ENCODE measurements around the gene TNPO3. TPM values are rescaled to one million over a fixed set of nuclear protein-coding genes. Genes with fewer than 3 reads are reported as not detected.
"Not testable (repeated sequence)": the region's sequence is repeated elsewhere in the genome, so short reads cannot be mapped to it uniquely, and the experiment has no call there.

TNPO3 gene
- total and polyA plus RNA-seq, 9 donors = 24.9 to 32.7 (median 29.9) TPM

- WGBS (ENCODE audit: insufficient coverage) = 13% methylated on average over 65 of the region's 69 CpGs
- Histone ChIP-seq H3K27ac (ENCODE audit: low read length) (no peak overlapping the region), H3K4me3 (ENCODE audit: low read length) (no peak overlapping the region), H3K4me1 (ENCODE audit: control insufficient read depth, insufficient read depth, low read length) (peaks cover 17% of the 10 kb centered on the region), H3K27me3 (ENCODE audit: control insufficient read depth, insufficient read depth, low read length) (peaks cover 77% of the 10 kb centered on the region), H3K36me3 (ENCODE audit: control insufficient read depth, insufficient read depth, low read length) (no peaks in the 10 kb centered on the region), H3K9me3 (replicated peaks; ENCODE audit: control insufficient read depth, low read depth, low read length) (no peaks in the 10 kb centered on the region)
- DNase-seq = no peak
Observed at GRCh38 chr7:128915841-128916642, 138.9 kb downstream of the TNPO3 start.

GRCh38 chr7:128915271-128915819, 139.6 kb downstream of the TNPO3 start:
- no peaks in the 10 kb centered on the region for H3K36me3 ChIP-seq (ENCODE audit: control insufficient read depth, insufficient read depth, low read length)
- H3K4me3 ChIP-seq (ENCODE audit: low read length) = no peak overlapping the region
- no peaks in the 10 kb centered on the region for H3K9me3 ChIP-seq (replicated peaks; ENCODE audit: control insufficient read depth, low read depth, low read length)
- peaks cover 15% of the 10 kb centered on the region for H3K4me1 ChIP-seq (ENCODE audit: control insufficient read depth, insufficient read depth, low read length)
- no peak for DNase-seq
- no peak overlapping the region for H3K27ac ChIP-seq (ENCODE audit: low read length)
- WGBS (ENCODE audit: insufficient coverage) = under 1% methylated on average over 23 of the region's 34 CpGs
- peaks cover 76% of the 10 kb centered on the region for H3K27me3 ChIP-seq (ENCODE audit: control insufficient read depth, insufficient read depth, low read length)

- Histone ChIP-seq H3K4me3 (ENCODE audit: low read length) (no peak overlapping the region), H3K27me3 (ENCODE audit: control insufficient read depth, insufficient read depth, low read length) (peaks cover 77% of the 10 kb centered on the region), H3K9me3 (replicated peaks; ENCODE audit: control insufficient read depth, low read depth, low read length) (no peaks in the 10 kb centered on the region), H3K36me3 (ENCODE audit: control insufficient read depth, insufficient read depth, low read length) (no peaks in the 10 kb centered on the region), H3K27ac (ENCODE audit: low read length) (no peak overlapping the region), H3K4me1 (ENCODE audit: control insufficient read depth, insufficient read depth, low read length) (peaks cover 21% of the 10 kb centered on the region)
- WGBS (ENCODE audit: insufficient coverage) = 32% methylated on average over 7 of the region's 11 CpGs
- no peak for DNase-seq
Observed at GRCh38 chr7:128914566-128915151, 140.3 kb downstream of the TNPO3 start.

GRCh38 chr7:128913870-128914565, 140.9 kb downstream of the TNPO3 start:
- Histone ChIP-seq H3K27me3 (ENCODE audit: control insufficient read depth, insufficient read depth, low read length) (peaks cover 79% of the 10 kb centered on the region), H3K27ac (ENCODE audit: low read length) (no peak overlapping the region), H3K4me1 (ENCODE audit: control insufficient read depth, insufficient read depth, low read length) (peaks cover 24% of the 10 kb centered on the region), H3K9me3 (replicated peaks; ENCODE audit: control insufficient read depth, low read depth, low read length) (no peaks in the 10 kb centered on the region), H3K36me3 (ENCODE audit: control insufficient read depth, insufficient read depth, low read length) (no peaks in the 10 kb centered on the region), H3K4me3 (ENCODE audit: low read length) (no peak overlapping the region)
- DNase-seq = no peak
- WGBS (ENCODE audit: insufficient coverage) = 89% methylated on average over 10 of the region's 10 CpGs

- H3K9me3 ChIP-seq (replicated peaks; ENCODE audit: control insufficient read depth, low read depth, low read length); H3K36me3 ChIP-seq (ENCODE audit: control insufficient read depth, insufficient read depth, low read length); H3K4me3 ChIP-seq (ENCODE audit: low read length); H3K27ac ChIP-seq (ENCODE audit: low read length); DNase-seq: not testable (repeated sequence)
- Histone ChIP-seq H3K4me1 (ENCODE audit: control insufficient read depth, insufficient read depth, low read length) (peaks cover 24% of the 10 kb centered on the region), H3K27me3 (ENCODE audit: control insufficient read depth, insufficient read depth, low read length) (peaks cover 79% of the 10 kb centered on the region)
- 73% methylated on average over 2 of the region's 20 CpGs for WGBS (ENCODE audit: insufficient coverage)
Observed at GRCh38 chr7:128912709-128913495, 142.0 kb downstream of the TNPO3 start.

- peaks cover 79% of the 10 kb centered on the region for H3K27me3 ChIP-seq (ENCODE audit: control insufficient read depth, insufficient read depth, low read length)
- no peaks in the 10 kb centered on the region for H3K36me3 ChIP-seq (ENCODE audit: control insufficient read depth, insufficient read depth, low read length)
- no peak overlapping the region for H3K27ac ChIP-seq (ENCODE audit: low read length)
- peaks cover 24% of the 10 kb centered on the region for H3K4me1 ChIP-seq (ENCODE audit: control insufficient read depth, insufficient read depth, low read length)
- no peak overlapping the region for H3K4me3 ChIP-seq (ENCODE audit: low read length)
- H3K9me3 ChIP-seq (replicated peaks; ENCODE audit: control insufficient read depth, low read depth, low read length) = no peaks in the 10 kb centered on the region
- no peak for DNase-seq
- 90% methylated on average over 2 of the region's 3 CpGs for WGBS (ENCODE audit: insufficient coverage)
Observed at GRCh38 chr7:128912281-128912680, 142.6 kb downstream of the TNPO3 start.

- no peaks in the 10 kb centered on the region for H3K9me3 ChIP-seq (replicated peaks; ENCODE audit: control insufficient read depth, low read depth, low read length)
- H3K27ac ChIP-seq (ENCODE audit: low read length) = peak overlapping the region; percentile 57
- no peak overlapping the region for H3K4me3 ChIP-seq (ENCODE audit: low read length)
- peaks cover 72% of the 10 kb centered on the region for H3K27me3 ChIP-seq (ENCODE audit: control insufficient read depth, insufficient read depth, low read length)
- H3K36me3 ChIP-seq (ENCODE audit: control insufficient read depth, insufficient read depth, low read length) = no peaks in the 10 kb centered on the region
- 29% methylated on average over 4 of the region's 8 CpGs for WGBS (ENCODE audit: insufficient coverage)
- peaks cover 24% of the 10 kb centered on the region for H3K4me1 ChIP-seq (ENCODE audit: control insufficient read depth, insufficient read depth, low read length)
- peak; percentile 83 for DNase-seq
Observed at GRCh38 chr7:128911423-128912031, 143.4 kb downstream of the TNPO3 start.

- WGBS (ENCODE audit: insufficient coverage) = 6% methylated on average over 31 of the region's 34 CpGs
- peak; percentile 28 for DNase-seq
- peak within 1 kb of the TSS; percentile 28 for H3K4me3 ChIP-seq (ENCODE audit: low read length)
- no peaks in the 10 kb centered on the region for H3K9me3 ChIP-seq (replicated peaks; ENCODE audit: control insufficient read depth, low read depth, low read length)
- no peaks in the 10 kb centered on the region for H3K36me3 ChIP-seq (ENCODE audit: control insufficient read depth, insufficient read depth, low read length)
- peaks cover 65% of the 10 kb centered on the region for H3K27me3 ChIP-seq (ENCODE audit: control insufficient read depth, insufficient read depth, low read length)
- H3K4me1 ChIP-seq (ENCODE audit: control insufficient read depth, insufficient read depth, low read length) = peaks cover 23% of the 10 kb centered on the region
- peak within 1 kb of the TSS; percentile 57 for H3K27ac ChIP-seq (ENCODE audit: low read length)
Observed at GRCh38 chr7:128910569-128910945, 144.4 kb downstream of the TNPO3 start, which contains the start of gene KCP. Gene KCP (minus strand): TSS chr7:128910709. CDS start chr7:128910676, 33 bp downstream.
